ENCODE measurements around the gene RAB27A.
"Not testable (repeated sequence)": the region's sequence is repeated elsewhere in the genome, so short reads cannot be mapped to it uniquely, and the experiment has no call there.

RAB27A gene

GRCh38 chr15:55281517-55282228 is 7.9 kb downstream of the RAB27A start:
- DNase-seq (ENCODE audit: low read depth), result no peak

GRCh38 chr15:55280589-55280988 is 9.0 kb downstream of the RAB27A start:
- DNase-seq (ENCODE audit: low read depth), result not testable (repeated sequence)

GRCh38 chr15:55279746-55280351 is 9.8 kb downstream of the RAB27A start:
- DNase-seq (ENCODE audit: low read depth), result peak; percentile 36

DNA sequence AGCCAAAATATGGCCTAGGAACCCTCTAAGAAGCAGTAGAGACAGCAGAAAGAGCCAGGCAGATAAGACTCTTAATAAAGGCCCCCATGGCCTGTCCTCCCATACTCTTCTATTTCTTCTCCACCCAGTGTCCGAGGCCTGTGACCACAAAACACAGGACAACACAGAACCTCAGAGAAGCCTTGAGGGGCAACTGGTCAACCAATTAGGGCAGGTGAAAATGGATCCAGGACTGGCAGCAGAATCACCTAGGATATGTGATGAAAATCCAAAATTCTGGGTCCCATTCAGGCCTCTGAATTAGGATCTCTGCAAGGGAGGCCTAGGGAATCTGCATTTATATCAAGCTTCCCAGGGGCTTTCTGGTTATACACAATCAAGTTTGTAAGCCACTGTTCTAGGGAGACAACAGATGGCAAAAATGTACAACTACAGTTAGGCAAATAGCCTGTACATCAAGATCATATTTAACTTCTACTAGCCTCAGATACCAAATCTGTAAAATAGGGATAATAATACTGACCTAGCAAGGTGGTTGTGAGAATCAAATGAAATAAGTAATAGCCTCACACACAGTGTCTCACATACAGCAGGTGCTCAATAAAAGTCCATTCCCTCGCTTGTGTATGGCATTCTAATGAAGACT is 10.4 kb downstream of the RAB27A start:
- DNase-seq (ENCODE audit: low read depth), result no peak

DNA sequence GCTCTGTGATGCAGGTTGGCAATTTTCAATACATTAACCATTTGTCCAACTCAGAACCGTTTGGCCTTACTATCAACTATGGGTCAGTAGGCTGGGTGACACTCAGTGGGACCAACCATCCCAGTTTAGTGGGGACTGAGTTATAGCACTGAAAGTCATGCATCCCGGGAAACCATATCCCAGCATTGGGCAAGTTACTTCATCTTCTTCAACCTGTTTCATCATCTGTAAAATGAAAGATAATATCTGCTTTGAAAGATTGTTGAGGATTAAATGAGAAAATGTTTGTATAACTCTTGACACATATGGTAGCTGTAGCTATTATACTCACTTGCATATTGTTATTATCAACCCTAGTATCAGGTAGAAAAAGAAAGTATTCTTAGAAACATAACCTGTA is 11.9 kb downstream of the RAB27A start:
- no peak for DNase-seq (ENCODE audit: low read depth)

DNA sequence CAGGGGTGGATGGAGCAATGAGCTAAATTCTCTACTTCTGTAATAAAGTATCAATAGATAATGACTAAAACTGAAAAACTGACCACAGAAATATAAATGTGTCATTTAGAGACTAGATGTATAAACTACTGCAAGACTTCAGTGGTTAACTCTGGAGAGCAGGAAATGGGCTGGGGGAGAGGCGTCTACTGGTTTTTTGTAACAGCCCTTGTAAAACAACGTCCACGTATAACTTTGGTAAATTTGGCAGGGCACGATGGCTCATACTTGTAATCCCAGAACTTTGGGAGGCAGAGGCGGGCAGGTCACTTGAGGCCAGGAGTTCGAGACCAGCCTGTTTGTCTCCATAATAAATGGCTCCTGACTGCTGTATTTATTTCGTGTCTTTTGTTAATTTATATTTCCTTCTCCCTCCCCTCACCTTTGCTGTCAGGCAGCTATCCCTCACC is 12.5 kb downstream of the RAB27A start:
- DNase-seq (ENCODE audit: low read depth), result no peak

- no peak for DNase-seq (ENCODE audit: low read depth)
Measured at GRCh38 chr15:55276324-55276723, 13.3 kb downstream of the RAB27A start.

- DNase-seq (ENCODE audit: low read depth), result no peak
Measured at GRCh38 chr15:55270291-55270690, 19.3 kb downstream of the RAB27A start.

- DNase-seq (ENCODE audit: low read depth), result no peak
Measured at GRCh38 chr15:55268176-55268695, 21.4 kb downstream of the RAB27A start.

GRCh38 chr15:55267401-55268175 is 22.0 kb downstream of the RAB27A start:
- DNase-seq (ENCODE audit: low read depth), result peak; percentile 45

DNA sequence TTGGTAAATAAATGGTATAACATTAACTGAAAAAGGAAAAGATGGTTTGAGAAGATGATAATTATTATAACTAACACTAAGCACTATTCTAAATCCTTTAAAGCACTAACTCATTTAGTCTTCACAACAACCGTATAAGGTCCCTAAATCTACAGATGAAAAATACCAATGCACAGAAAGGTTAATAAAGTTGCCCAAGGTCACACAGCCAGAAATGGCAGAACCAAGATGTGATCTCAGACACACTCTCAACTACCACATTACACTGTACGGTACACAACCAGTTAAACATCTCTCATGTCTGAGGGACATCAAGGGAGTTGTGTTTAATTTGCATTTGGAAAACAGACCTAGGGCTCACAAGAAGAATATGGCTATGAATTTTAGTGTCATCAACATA is 23.1 kb downstream of the RAB27A start:
- DNase-seq (ENCODE audit: low read depth), result no peak

- no peak for DNase-seq (ENCODE audit: low read depth)
Measured at GRCh38 chr15:55260562-55261131, 29.0 kb downstream of the RAB27A start.

- no peak for DNase-seq (ENCODE audit: low read depth)
Measured at GRCh38 chr15:55257938-55258337, 31.7 kb downstream of the RAB27A start.

DNA sequence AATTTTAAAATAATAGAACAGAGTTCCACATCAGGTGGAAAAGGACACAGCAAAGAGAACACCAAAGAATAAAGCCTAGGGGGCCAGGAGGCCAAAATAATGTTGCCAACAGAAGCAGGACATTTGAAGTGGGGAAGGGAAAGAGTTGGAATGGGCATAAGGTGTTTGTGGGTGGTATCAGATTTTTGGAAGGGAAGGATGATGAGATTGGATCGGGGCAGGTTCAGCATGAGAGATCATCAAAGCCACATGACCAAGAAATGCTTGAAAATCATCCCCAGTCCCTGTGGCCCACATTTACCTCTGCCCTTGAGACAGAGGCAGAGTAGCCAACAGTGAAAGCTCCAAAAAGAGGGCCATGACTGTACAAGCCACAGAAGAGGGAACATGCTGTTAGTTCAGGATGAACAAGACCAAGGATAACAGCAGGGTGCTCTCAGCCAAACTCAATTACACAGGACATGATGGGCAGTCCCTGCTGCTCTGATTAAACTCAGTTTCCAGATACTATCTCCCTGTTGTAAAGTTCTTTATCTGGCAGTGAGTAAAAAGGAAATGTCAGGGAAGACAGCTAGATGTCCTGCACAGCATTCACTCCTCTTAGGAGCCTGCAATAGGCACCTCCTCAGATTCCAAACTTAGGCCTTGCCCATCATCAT is 32.5 kb downstream of the RAB27A start:
- no peak for DNase-seq (ENCODE audit: low read depth)

- no peak for DNase-seq (ENCODE audit: low read depth)
Measured at GRCh38 chr15:55256281-55257011, 33.2 kb downstream of the RAB27A start.

- no peak for DNase-seq (ENCODE audit: low read depth)
Measured at GRCh38 chr15:55255714-55256113, 33.9 kb downstream of the RAB27A start.

DNA sequence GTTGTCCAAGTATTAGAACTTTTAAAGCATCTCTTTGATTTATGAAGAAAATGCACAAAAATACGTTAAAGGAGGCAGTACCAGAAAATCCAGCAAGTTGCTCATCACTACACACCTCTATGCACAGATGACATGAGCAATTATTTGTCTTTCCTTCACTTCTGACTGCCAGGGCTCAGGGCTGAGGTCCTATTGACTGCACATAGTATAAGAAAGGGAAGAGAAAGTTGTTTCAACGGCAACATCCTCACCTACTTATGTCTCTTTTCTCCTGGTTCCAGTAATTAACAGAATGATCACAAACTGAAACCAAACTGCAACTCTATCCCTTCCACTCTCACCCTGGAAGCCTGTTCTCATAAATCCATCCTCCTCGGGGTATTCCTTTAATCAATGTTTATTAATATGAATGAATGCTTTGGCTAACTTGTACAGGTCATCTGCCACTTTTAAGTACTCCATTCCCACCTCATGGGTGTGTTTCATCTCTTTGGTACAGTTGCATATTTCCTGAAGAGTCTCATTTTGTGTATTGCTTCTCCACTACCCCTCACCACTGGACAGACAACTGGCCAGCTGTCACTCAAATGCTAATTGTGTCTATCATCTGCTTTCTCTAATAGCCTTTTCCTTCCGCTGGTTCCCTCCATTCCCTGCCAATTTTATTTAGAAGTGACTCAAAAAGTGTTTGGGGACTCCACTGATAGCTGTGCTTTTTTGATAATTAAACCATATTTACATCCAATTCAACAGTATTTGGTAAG is 34.5 kb downstream of the RAB27A start:
- no peak for DNase-seq (ENCODE audit: low read depth)

DNA sequence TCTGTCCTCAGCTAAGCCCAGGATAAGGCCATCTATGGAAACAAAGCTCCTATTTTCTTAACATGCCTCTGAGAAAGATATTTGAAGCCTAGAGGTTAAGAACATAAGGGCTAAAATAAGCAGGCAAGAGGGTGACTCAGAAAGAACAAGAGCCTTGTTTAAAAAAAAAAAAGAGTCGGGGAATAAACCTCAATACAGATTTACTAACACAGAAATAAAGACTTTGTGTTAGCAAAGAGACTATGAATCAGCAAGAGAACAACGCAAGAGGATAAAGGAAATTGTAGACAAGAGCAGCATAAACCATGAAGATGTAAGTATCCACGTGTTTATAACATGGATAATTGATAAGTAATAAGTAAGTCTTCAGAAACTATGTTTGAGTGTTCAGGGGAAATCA is 36.0 kb downstream of the RAB27A start:
- DNase-seq (ENCODE audit: low read depth), result no peak

- DNase-seq (ENCODE audit: low read depth), result not testable (repeated sequence)
Measured at GRCh38 chr15:55252201-55252600, 37.4 kb downstream of the RAB27A start.

- DNase-seq (ENCODE audit: low read depth), result no peak
Measured at GRCh38 chr15:55250941-55251340, 38.7 kb downstream of the RAB27A start.

Measured in stimulated activated CD8-positive, alpha-beta memory T cell treated with anti-CD3 and anti-CD28 coated beads, Interleukin-12 subunit alpha, Interleukin-12 subunit beta, amount 100 ng/mL, for 4 hours (primary cell).